HG02642 (cell line): Measurements from ENCODE around the gene SESN2.

ENCODE experiments used
- ATAC-seq: cut with Tn5 transposase; IDR thresholded peaks from one replicate; pipeline ENCODE4 v1.9.1; 2021; ENCODE audit warnings: mild to moderate bottlenecking; ENCODE audit not compliant: unreplicated experiment, poor library complexity

Gene SESN2

GRCh38 chr1:28282426-28283407, 23.4 kb downstream of the SESN2 start:
- ATAC-seq: no peak

- ATAC-seq: no peak
These were observed 26.8 kb downstream of the SESN2 start for GRCh38 chr1:28286111-28286510.

DNA sequence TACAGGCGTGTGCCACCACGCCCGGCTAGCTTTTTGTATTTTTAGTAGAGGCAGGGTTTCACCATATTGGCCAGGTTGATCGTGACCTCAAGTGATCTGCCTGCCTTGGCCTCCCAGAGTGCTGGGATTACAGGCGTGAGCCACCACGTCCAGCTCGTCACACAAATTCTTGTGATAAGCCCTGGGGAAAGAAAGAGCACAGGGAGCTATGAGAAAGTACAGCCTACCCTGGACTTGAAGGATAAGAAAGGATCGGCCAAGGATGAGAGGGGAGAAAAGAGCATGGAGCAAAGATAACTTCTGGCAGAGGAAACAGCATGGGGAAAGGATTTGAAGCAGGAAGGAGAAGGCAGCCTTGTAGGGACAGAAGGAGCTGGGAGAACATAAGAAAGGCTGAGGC, 29.2 kb downstream of the SESN2 start:
- no peak for ATAC-seq

DNA sequence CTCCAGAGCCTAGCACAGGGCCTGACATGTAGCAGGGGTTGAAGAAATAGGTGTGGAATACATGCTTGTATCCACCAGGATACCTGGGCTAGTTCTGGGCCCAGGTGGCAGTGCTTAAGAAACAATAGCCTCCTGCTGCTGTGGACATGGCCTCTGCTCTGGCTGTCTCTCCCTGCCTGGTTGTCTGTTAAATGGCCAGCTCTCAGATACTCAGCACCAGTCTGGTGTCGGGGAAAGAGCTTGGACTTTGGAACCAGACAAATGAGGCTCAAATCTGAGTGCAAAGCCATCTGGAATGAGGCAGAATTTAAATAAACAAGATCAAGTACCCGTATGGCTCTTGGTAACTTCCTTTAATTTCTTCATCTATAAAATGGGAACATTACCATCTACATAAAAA, 31.5 kb downstream of the SESN2 start:
- ATAC-seq: no peak

- ATAC-seq: no peak
These were observed 32.4 kb downstream of the SESN2 start for GRCh38 chr1:28291711-28292110.

GRCh38 chr1:28295936-28296335, 36.6 kb downstream of the SESN2 start:
- no peak for ATAC-seq

DNA sequence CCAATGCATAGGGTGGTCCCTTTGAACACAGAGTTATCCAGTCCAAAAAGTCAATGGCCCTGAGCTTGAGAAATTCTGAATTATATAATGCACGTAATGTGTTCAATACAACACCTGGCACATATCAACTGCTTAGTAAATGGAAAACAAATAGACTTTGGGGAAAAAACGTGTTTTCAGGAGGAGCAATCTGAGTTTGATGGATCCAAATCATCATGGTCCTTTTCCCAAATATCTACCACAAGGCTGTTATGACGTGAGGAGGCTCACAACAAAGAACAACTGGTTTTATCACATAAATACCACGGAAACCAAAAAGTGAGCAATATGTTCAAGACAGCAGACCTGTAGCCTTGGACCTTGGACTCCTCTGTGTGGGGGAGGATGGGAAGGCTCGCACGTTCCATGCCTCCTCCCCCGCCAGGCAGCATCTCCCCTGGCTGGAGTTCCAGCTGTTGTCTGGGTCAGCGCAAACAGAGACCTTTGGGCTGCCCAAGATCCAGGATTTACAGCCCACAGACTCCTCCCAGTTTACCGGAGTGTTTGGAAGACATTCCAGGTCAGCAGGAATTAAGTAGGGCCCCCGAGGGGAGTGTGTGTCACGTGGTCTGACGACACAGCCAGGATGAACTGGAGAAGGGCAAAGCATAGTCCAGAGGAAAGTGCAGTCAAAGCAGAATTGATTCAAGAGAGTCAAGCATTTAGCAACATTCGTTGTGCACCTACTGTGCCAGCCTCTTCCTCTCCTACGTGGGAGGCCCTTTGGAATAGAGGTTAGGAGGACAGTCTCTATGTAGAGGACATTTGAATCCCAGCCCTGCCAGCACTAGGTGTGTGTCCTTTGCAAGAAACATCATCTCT, 37.3 kb downstream of the SESN2 start:
- no peak for ATAC-seq

GRCh38 chr1:28297826-28298225, 38.5 kb downstream of the SESN2 start:
- ATAC-seq: no peak

DNA sequence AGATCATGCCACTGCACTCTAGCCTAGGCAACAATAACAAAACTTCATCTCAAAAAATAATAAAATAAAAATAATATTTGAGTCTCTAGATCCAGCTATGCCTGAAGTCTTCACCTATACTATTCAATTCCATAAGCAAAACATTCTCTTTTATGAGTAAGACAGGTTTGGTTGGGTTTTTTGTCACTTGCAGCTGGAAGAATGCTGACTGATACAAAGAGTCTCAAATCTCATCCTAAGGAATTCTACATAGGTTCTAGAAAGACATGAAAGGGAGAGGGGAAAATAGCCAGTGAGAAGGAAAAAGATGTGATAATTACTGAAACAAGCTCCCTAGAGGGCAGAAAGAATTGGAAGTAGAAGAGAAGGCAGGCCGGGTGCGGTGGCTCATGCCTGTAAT, 39.1 kb downstream of the SESN2 start:
- no peak for ATAC-seq

GRCh38 chr1:28301368-28302174, 42.3 kb downstream of the SESN2 start:
- no peak for ATAC-seq

DNA sequence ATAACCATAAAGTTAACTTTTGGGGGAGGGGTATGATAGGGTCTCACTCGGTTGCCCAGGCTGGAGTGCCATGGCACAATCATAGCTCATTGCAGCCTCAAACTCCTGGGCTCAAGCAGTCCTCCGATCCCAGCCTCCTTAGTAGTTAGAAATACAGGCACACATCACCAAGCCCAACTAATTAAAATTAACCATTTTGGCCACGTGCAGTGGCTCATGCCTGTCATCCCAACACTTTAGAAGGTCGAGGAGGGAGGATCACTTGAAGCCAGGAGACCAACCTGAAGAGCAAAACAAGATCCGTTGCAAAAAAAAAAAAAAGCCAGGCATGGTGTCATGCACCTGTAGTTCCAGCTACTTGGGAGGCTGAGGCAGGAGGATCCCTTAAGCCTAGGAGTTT, 42.9 kb downstream of the SESN2 start:
- no peak for ATAC-seq

GRCh38 chr1:28306301-28306949, 47.1 kb downstream of the SESN2 start:
- ATAC-seq: no peak

GRCh38 chr1:28308750-28309149, 49.4 kb downstream of the SESN2 start:
- ATAC-seq: no peak

- no peak for ATAC-seq
These were observed 50.4 kb downstream of the SESN2 start for GRCh38 chr1:28309702-28310101.

GRCh38 chr1:28313702-28314546, 54.6 kb downstream of the SESN2 start:
- no peak for ATAC-seq

DNA sequence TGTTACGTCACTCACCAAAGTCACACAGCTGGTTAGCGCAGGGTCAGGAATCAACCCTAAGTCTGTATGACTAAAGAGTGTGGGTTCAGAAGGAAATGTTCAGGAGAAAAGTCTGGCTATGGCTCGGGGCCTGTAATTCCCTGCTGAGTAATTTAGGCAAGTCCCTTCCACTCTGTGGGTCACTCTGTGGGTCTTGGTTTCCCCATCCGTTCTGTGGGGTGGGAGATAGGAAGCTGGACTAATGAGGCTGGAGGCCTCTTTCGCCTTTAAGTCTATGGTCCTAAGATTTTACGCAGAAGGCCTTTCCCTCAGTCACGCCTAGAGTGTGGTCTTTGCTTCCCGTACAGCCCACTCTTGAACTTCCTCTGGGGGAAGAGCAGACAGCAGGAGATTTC, 55.2 kb downstream of the SESN2 start:
- no peak for ATAC-seq

DNA sequence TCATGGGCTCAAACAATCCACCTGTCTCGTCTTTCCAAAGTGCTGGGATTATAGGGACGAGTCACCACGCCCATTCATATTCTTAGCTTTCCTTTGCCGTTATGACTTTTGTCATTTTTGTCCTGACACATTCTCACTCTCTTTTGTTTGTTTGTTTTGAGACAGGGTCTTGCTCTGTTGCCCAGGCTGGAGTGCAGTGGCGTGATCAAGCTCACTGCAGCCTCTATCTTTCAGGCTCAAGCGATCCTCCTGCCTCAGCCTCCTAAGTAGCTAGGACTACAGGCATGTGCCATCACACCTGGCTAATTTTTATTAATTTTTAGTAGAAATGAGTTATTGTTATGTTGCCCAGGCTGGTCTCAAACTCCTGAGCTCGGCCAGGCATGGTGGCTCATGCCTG, 57.7 kb downstream of the SESN2 start:
- ATAC-seq: no peak

DNA sequence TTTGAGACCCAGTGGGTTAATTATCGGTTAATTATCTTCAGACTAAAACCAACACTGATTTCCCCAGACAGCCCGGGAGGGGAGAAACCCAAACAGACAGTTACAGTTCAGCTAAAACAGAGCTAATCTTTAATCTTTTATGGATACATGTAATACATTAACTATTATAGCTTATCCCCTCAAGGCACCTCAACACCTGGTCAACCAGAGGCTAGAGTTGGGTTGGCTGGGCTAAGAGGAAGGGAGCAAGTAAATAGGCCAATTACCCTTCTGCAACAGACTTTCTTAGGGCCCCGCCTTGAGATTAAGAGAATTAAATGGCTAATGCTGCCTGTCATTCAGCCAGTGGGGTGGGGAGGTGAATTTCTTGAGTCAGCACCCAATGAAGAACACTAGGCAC, 62.9 kb downstream of the SESN2 start:
- ATAC-seq: no peak

DNA sequence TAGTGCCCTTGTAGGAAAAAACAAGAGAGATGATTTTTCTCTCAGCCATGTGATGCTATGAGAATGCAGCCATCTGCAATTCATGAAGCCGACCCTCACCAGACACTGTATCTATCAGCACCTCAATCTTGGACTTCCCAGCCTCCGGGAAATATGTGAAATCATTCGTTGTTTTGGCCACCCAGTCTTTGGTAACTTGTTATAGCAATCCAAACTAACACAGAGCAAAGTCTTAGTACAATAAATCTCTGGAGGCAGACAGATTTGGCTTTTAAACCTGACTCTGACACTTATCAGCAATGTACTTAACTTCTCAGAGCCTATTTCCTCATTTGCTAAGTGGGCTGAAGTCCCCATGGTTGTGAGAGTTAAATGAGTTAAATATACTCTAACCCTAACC, 64.4 kb downstream of the SESN2 start:
- ATAC-seq: no peak
